Measurements from ENCODE around the gene ATG9B.

Gene ATG9B

DNA sequence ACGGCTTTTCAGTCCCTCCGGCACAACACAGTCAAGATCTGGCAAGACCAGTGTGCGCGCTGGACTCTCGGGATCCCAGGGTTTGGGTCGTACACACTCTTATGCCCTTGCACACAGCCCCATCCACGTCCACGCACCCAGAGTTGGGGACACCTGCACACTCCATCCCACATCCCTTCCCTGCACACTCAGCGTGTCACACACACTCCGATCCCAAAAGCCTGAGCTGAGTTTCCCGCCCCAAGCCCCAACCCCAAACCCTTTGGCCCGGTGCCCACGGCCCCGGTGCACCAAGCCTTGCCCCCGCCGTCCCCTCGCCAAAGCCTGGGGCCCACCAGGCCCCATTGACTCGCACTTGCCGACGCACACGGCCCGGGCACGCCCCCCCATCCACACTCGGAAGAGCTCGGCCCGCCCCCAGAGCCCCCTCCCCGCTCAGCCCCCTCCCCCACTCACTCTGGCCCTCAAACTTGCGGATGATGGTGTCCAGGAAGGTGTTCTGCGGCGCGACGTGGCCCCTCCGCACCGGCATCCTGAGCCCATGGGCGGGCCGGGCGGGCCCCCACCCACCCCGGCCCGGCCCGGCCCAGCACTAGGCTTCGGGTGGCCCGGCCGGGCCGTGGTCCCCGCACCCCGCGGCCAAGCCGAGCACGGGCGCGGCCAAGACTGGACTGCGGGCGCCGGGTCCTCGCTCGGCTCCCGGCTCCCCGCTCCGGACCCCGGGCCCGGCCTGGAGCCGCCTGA is 46.7 kb downstream of the ATG9B start:
- H3K4me3 ChIP-seq (ENCODE audit: low read length): no peak overlapping the region
- no peak for TF ChIP-seq CTCF (conservative IDR thresholded peaks at IDR 0.05; ENCODE audit: low read length)
- no peak for DNase-seq (ENCODE audit: low read depth)

DNA sequence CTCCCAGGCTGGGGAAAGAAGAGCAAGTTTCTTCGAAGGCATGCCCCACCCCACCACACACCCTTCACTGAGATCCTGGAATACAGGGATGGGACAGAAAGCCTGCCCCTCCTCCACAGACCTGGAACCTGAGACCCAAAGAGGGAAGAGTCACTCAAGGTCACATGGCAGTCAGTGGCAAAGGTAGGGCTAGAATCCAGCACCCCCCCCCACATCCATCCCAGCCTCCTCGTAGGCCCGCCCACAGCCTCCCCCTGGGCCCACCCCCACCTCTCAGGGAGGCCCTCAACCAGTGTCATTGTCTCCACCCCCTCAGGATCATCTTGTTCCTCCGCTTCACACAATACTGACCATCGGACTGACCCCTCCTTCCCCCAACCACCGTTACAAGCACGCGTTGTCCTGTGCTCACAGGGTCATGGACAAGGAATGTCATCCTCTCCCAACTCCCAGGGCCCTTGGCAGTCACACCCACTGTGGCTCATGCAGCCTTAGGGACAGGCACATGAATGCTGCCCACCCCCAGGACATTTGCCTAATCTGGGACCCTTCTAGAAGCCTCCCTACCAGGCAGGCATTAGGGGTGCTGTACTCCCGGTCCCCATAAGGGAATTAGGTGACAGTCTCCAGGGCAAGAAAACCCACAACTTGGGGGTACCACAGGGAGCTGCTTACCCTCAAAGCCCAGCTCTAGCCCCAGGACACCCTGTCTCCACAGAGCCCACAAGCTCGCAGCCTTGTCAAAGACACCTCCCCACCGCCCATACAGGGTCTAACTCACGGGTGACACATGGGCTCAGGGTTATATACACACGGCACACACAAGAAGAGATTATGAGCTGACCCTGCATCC is 47.5 kb downstream of the ATG9B start:
- H3K4me3 ChIP-seq (ENCODE audit: low read length): no peak overlapping the region
- DNase-seq (ENCODE audit: low read depth): no peak
- no peak for TF ChIP-seq CTCF (conservative IDR thresholded peaks at IDR 0.05; ENCODE audit: low read length)

DNA sequence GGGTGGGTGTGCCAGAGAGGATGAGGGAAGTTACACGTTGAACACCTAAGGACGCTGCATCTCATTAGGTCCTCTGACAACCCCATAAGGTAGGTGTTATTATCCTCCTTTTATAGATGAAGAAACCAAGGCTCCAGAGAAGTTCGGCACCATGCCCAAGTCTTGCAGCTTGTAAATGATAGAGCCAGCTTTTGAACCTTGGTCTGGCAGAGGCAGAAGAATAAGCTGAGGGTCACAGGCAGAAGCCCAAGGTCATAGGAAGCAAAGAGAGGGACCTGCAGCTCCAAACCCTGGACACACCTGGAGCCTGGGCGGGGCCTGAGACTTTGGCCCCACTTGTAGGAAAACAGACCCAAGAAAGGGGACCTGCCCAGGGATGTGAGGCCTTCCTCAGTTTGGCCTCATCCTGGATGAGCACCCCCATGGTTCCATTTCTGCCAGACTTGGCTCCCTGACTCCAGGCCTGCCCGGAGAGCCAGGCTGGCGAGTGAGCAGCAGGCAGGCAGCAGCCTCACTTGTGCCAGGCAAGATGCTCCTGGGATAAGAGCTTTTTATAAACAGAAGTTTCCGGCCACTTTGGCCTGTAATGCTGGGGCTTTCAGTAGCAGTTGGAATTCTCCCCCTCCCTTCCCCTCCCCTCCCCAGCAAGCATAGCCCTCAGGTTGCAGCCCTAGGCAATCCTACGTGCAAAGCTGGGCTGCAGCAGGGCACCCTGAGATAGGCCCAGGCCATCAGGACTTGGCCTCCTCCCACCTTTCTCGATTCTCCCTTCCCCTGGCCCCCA is 48.6 kb downstream of the ATG9B start:
- TF ChIP-seq CTCF (conservative IDR thresholded peaks at IDR 0.05; ENCODE audit: low read length): no peak
- DNase-seq (ENCODE audit: low read depth): no peak
- no peak overlapping the region for H3K4me3 ChIP-seq (ENCODE audit: low read length)

- peak overlapping the region; percentile 31; the same call in 1 of the 2 replicates for H3K4me3 ChIP-seq (ENCODE audit: low read length)
- no peak for TF ChIP-seq CTCF (conservative IDR thresholded peaks at IDR 0.05; ENCODE audit: low read length)
- no peak for DNase-seq (ENCODE audit: low read depth)
Observed at GRCh38 chr7:150974468-150975391, 49.6 kb downstream of the ATG9B start.

DNA sequence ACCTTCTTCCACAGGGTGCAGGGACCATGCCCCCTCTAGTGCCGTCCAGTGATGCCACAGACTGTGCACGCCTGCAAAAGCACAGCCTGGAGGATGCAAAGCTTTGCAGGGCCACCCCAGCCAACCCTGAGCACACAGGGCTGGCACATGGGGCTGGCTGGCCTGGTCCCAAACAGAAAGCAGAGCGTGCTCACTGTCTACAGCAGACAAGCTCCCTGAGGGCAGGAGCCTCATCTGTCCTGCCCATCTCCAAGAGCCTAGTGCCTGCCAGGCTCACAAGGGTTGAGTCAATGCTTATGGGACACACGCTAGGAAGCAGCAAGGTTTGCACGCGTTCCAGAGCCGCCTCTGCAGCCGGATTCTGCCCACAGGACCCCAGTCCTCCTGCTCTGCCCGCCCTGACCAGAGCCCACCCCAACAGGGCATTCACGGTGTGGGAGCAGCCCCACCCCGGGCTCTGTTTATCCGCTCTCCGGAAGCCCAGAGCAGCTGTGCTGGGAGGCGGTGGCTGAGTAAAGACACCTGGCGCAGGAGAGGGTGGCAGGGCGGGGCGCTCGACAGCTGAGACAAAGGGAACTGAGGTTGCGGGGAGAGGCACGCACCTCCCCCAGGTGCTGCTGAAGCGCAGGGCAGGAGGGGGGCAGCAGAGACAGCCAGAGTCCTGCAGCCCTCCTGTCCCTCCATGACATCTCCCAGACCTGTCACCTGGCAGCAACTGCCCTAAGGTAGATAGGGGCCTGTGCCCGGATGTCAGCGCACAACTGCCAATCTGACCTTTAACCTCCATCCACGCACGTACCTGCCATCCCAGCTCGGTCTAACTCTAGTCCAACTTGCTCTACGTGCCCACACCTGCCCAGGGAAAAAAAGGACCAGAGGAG is 50.5 kb downstream of the ATG9B start:
- no peak overlapping the region for H3K4me3 ChIP-seq (ENCODE audit: low read length)
- DNase-seq (ENCODE audit: low read depth): no peak
- TF ChIP-seq CTCF (conservative IDR thresholded peaks at IDR 0.05; ENCODE audit: low read length): no peak
